ENCODE results near the gene CALHM2. TPM values are rescaled to one million over a fixed set of nuclear protein-coding genes. Genes with fewer than 3 reads are reported as not detected.

The CALHM2 gene
- total and polyA plus RNA-seq, 2 of the 13 experiments (the other 11 are each of a cell fraction or from before 2014, with no cell fraction given): 0.15 TPM; not detected in 1

DNA sequence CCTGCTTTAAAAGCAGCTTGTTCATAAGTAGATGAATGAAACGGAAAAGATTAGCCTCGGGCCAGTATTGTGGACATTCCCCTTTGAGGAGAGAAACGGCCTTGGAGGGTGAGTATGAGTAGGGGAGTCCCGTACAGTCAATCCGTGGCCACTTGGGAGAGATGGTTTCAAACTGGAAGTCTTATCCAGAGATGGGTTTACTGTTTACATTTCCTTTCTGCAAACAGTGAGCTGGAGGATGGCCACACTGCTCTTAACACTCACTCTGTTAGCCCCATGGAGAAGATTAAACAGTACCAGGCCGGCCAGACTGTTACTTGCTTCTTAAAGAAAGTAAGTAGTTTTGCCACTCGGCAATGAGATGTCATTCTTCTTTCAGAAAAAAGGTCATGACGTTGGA is 20.3 kb downstream of the CALHM2 start:
- TF ChIP-seq, protein P1, sequence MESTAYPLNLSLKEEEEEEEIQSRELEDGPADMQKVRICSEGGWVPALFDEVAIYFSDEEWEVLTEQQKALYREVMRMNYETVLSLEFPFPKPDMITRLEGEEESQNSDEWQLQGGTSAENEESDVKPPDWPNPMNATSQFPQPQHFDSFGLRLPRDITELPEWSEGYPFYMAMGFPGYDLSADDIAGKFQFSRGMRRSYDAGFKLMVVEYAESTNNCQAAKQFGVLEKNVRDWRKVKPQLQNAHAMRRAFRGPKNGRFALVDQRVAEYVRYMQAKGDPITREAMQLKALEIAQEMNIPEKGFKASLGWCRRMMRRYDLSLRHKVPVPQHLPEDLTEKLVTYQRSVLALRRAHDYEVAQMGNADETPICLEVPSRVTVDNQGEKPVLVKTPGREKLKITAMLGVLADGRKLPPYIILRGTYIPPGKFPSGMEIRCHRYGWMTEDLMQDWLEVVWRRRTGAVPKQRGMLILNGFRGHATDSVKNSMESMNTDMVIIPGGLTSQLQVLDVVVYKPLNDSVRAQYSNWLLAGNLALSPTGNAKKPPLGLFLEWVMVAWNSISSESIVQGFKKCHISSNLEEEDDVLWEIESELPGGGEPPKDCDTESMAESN (CRISPR knock-in tag; conservative IDR thresholded peaks at IDR 0.05): no peak
- no peak for TF ChIP-seq SATB2 (CRISPR knock-in tag; IDR thresholded peaks at IDR 0.05)
- peak; percentile 27; the same call in 1 of the 2 replicates for TF ChIP-seq FOXA3 (CRISPR knock-in tag; IDR thresholded peaks at IDR 0.05)
- TF ChIP-seq, protein P2, sequence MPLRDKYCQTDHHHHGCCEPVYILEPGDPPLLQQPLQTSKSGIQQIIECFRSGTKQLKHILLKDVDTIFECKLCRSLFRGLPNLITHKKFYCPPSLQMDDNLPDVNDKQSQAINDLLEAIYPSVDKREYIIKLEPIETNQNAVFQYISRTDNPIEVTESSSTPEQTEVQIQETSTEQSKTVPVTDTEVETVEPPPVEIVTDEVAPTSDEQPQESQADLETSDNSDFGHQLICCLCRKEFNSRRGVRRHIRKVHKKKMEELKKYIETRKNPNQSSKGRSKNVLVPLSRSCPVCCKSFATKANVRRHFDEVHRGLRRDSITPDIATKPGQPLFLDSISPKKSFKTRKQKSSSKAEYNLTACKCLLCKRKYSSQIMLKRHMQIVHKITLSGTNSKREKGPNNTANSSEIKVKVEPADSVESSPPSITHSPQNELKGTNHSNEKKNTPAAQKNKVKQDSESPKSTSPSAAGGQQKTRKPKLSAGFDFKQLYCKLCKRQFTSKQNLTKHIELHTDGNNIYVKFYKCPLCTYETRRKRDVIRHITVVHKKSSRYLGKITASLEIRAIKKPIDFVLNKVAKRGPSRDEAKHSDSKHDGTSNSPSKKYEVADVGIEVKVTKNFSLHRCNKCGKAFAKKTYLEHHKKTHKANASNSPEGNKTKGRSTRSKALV (CRISPR knock-in tag; IDR thresholded peaks at IDR 0.05): no peak
- TF ChIP-seq ZNF326 (CRISPR knock-in tag; IDR thresholded peaks at IDR 0.05; ENCODE audit: borderline replicate concordance): no peak
- no peak for TF ChIP-seq ZNF160 (CRISPR knock-in tag; IDR thresholded peaks at IDR 0.05)
- TF ChIP-seq, protein P3, sequence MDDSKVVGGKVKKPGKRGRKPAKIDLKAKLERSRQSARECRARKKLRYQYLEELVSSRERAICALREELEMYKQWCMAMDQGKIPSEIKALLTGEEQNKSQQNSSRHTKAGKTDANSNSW (CRISPR knock-in tag; IDR thresholded peaks at IDR 0.05; ENCODE audit: borderline replicate concordance): no peak
- no peak for TF ChIP-seq ZNF468 (CRISPR knock-in tag; IDR thresholded peaks at IDR 0.05)
- TF ChIP-seq, protein P4, sequence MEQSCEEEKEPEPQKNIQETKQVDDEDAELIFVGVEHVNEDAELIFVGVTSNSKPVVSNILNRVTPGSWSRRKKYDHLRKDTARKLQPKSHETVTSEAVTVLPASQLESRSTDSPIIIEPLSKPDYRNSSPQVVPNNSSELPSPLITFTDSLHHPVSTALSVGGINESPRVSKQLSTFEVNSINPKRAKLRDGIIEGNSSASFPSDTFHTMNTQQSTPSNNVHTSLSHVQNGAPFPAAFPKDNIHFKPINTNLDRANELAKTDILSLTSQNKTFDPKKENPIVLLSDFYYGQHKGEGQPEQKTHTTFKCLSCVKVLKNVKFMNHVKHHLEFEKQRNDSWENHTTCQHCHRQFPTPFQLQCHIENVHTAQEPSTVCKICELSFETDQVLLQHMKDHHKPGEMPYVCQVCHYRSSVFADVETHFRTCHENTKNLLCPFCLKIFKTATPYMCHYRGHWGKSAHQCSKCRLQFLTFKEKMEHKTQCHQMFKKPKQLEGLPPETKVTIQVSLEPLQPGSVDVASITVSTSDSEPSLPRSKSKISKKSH (CRISPR knock-in tag; IDR thresholded peaks at IDR 0.05; ENCODE audit: borderline replicate concordance): no peak
- TF ChIP-seq, protein P5, sequence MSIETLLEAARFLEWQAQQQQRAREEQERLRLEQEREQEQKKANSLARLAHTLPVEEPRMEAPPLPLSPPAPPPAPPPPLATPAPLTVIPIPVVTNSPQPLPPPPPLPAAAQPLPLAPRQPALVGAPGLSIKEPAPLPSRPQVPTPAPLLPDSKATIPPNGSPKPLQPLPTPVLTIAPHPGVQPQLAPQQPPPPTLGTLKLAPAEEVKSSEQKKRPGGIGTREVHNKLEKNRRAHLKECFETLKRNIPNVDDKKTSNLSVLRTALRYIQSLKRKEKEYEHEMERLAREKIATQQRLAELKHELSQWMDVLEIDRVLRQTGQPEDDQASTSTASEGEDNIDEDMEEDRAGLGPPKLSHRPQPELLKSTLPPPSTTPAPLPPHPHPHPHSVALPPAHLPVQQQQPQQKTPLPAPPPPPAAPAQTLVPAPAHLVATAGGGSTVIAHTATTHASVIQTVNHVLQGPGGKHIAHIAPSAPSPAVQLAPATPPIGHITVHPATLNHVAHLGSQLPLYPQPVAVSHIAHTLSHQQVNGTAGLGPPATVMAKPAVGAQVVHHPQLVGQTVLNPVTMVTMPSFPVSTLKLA (IDR thresholded peaks at IDR 0.05): no peak
- TF ChIP-seq, protein P6, sequence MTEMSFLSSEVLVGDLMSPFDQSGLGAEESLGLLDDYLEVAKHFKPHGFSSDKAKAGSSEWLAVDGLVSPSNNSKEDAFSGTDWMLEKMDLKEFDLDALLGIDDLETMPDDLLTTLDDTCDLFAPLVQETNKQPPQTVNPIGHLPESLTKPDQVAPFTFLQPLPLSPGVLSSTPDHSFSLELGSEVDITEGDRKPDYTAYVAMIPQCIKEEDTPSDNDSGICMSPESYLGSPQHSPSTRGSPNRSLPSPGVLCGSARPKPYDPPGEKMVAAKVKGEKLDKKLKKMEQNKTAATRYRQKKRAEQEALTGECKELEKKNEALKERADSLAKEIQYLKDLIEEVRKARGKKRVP (CRISPR knock-in tag; IDR thresholded peaks at IDR 0.05): no peak
- no peak for TF ChIP-seq ZNF878 (CRISPR knock-in tag; IDR thresholded peaks at IDR 0.05)
- TF ChIP-seq ZNF432 (CRISPR knock-in tag; IDR thresholded peaks at IDR 0.05; ENCODE audit: borderline replicate concordance): no peak
- TF ChIP-seq ZNF20 (CRISPR knock-in tag; IDR thresholded peaks at IDR 0.05): no peak
- no peak for TF ChIP-seq FOXA1 (IDR thresholded peaks at IDR 0.05)
- TF ChIP-seq FOXA1 (CRISPR knock-in tag; IDR thresholded peaks at IDR 0.05): peak; percentile 46
- TF ChIP-seq SOX13 (IDR thresholded peaks at IDR 0.05): no peak
- no peak for TF ChIP-seq SOX13 (CRISPR knock-in tag; conservative IDR thresholded peaks at IDR 0.05 in 1 of 2, IDR thresholded peaks at IDR 0.05 in 1 of 2)
- H3K4me3 ChIP-seq (replicated peaks in 1 of 3; ENCODE audit: insufficient read depth in 1 of 3, low read depth in 2 of 3, low read length in 3 of 3): no peak overlapping the region
- ChIA-PET CTCF (ENCODE audit: low intra/inter-chr PET ratio, low total read pairs) (no interaction called here), POLR2A (no interaction called here)
- no peak overlapping the region for H2AFZ ChIP-seq (ENCODE audit: low read length)
- H3K27ac ChIP-seq (ENCODE audit: extremely low read length, insufficient read depth, low read length): no peak overlapping the region
- H3K9ac ChIP-seq (ENCODE audit: insufficient read depth, low read depth, low read length): no peak overlapping the region
- H4K20me1 ChIP-seq (ENCODE audit: insufficient read depth, low read length): no peaks in the 10 kb centered on the region
- H3K9me3 ChIP-seq (ENCODE audit: low read length): no peaks in the 10 kb centered on the region
- peaks cover 28 to 77% of the 10 kb centered on the region in 2 experiments; a peak in 4 of 5 replicates for H3K36me3 ChIP-seq (replicated peaks in 1 of 2; ENCODE audit: control insufficient read depth in 1 of 2, insufficient read depth in 2 of 2, low read length in 2 of 2)
- H3K27me3 ChIP-seq (ENCODE audit: control insufficient read depth in 1 of 2, insufficient read depth in 2 of 2, low read length in 2 of 2): no peaks in the 10 kb centered on the region
- 76% methylated on average over 8 of the region's 8 CpGs for WGBS (ENCODE audit: low lambda C conversion rate)
- in situ Hi-C loops (cut with HindIII; ENCODE audit: extremely low pct_ligation_motif_present, low pct_unique_long_range_greater_than_20kb) (no loop called here), intact Hi-C loops (cut with micrococcal nuclease; ENCODE audit: unreplicated experiment) (loop anchor here (5.0 kb wide), 1 partner anchor 55 kb away; no protein-coding TSS in a partner anchor)
- H3K4me2 ChIP-seq (ENCODE audit: low read depth, low read length): no peak overlapping the region
- no TSS peak for BruUV-seq (replicated peaks)
- H3K4me1 ChIP-seq (ENCODE audit: insufficient read depth, low read length): peaks cover 7% of the 10 kb centered on the region; the same call in 1 of the 2 replicates
- peak; percentile 10 for DNase-seq (ENCODE audit: low spot score)
- FAIRE-seq: peak; percentile 12
- no peaks in the 10 kb centered on the region for H3K79me2 ChIP-seq (ENCODE audit: insufficient read depth, low read length)
- peak; percentile 44; the same call in 2 of the 3 replicates for ATAC-seq
